HEK293 (cell line): Measurements from ENCODE around the gene SF3A1.

Experiments
- CTCF ChIA-PET: fragments of 350-600 bp; formaldehyde crosslinking; extraction: SDS; loops from one replicate; lab custom pipeline; 2021; ENCODE audit warnings: antibody characterized with exemption; lab: Yijun Ruan, JAX
- POLR2A ChIA-PET: fragments of 300-600 bp; formaldehyde crosslinking; extraction: SDS; loops from one replicate; lab custom pipeline; 2020; ENCODE audit warnings: antibody characterized with exemption, inconsistent platforms; lab: Yijun Ruan, JAX
- H3K27ac ChIP-seq: fragments of 200-500 bp; sonication (Bioruptor generic); 2 replicates; pipeline ENCODE4 v1.5.1; 2014; ENCODE audit warnings: low read depth, low read length, control low read depth, inconsistent platforms; ENCODE audit errors: extremely low read depth
- H3K36me3 ChIP-seq, 2 experiments: fragments of 200-500 bp in 1 of 2; sonication (Bioruptor generic) in 1 of 2; 1 replicate in 1 of 2; 2 replicates in 1 of 2; pipeline ENCODE4 v1.5.1; 2014 to 2017; ENCODE audit warnings: inconsistent platforms in 2 of 2, low read length in 2 of 2; ENCODE audit not compliant: control insufficient read depth in 2 of 2, insufficient read depth in 1 of 2
- H3K4me1 ChIP-seq: fragments of 200-500 bp; sonication (Bioruptor generic); 2 replicates; pipeline ENCODE4 v1.5.1; 2014; ENCODE audit warnings: mild to moderate bottlenecking, low read length, inconsistent platforms; ENCODE audit not compliant: control insufficient read depth, insufficient read depth
- H3K4me3 ChIP-seq: 2 replicates; pipeline ENCODE4 v1.5.1; 2011; ENCODE audit warnings: low read depth, mild to moderate bottlenecking, control low read depth, low read length, moderate library complexity
- H3K9me3 ChIP-seq: fragments of 200-500 bp; sonication (Bioruptor generic); 2 replicates; pipeline ENCODE4 v1.5.1; 2014; ENCODE audit warnings: low read depth, low read length, inconsistent platforms; ENCODE audit not compliant: control insufficient read depth, insufficient read depth
- BCL11A ChIP-seq: fragments of 450-650 bp; formaldehyde crosslinking; IDR thresholded peaks from 2 replicates; pipeline ENCODE4 v1.5.1; 2016; ENCODE audit warnings: low read depth, missing biosample characterization, missing genetic modification characterization
- GLI4 ChIP-seq: fragments of 450-650 bp; formaldehyde crosslinking; IDR thresholded peaks from 2 replicates; pipeline ENCODE4 v1.5.1; 2016; ENCODE audit warnings: missing biosample characterization, missing genetic modification characterization
- GLIS1 ChIP-seq: fragments of 450-650 bp; formaldehyde crosslinking; IDR thresholded peaks from 2 replicates; pipeline ENCODE4 v1.5.1; 2016; ENCODE audit warnings: missing biosample characterization, missing genetic modification characterization
- GLIS2 ChIP-seq: fragments of 450-650 bp; formaldehyde crosslinking; IDR thresholded peaks from 2 replicates; pipeline ENCODE4 v1.5.1; 2016; ENCODE audit warnings: missing biosample characterization, missing genetic modification characterization
- KLF16 ChIP-seq: fragments of 450-650 bp; formaldehyde crosslinking; IDR thresholded peaks from 2 replicates; pipeline ENCODE4 v1.5.1; 2017; ENCODE audit warnings: missing biosample characterization, missing genetic modification characterization
- OVOL3 ChIP-seq: fragments of 450-650 bp; formaldehyde crosslinking; IDR thresholded peaks from 2 replicates; pipeline ENCODE4 v1.5.1; 2016; ENCODE audit warnings: missing biosample characterization, missing genetic modification characterization
- SCRT2 ChIP-seq: fragments of 450-650 bp; formaldehyde crosslinking; IDR thresholded peaks from 2 replicates; pipeline ENCODE4 v1.5.1; 2016; ENCODE audit warnings: missing biosample characterization, missing genetic modification characterization
- ZBTB7A ChIP-seq: fragments of 450-650 bp; formaldehyde crosslinking; IDR thresholded peaks from 2 replicates; pipeline ENCODE4 v1.5.1; 2016; ENCODE audit warnings: low read depth, missing biosample characterization, missing genetic modification characterization
- ZBTB8A ChIP-seq: fragments of 450-650 bp; formaldehyde crosslinking; IDR thresholded peaks from 2 replicates; pipeline ENCODE4 v1.5.1; 2016; ENCODE audit warnings: missing biosample characterization, missing genetic modification characterization
- ZIC2 ChIP-seq: fragments of 450-650 bp; formaldehyde crosslinking; IDR thresholded peaks from 2 replicates; pipeline ENCODE4 v1.5.1; 2016; ENCODE audit warnings: missing biosample characterization, missing genetic modification characterization
- ZNF138 ChIP-seq: fragments of 450-650 bp; formaldehyde crosslinking; IDR thresholded peaks from 2 replicates; pipeline ENCODE4 v1.5.1; 2016; ENCODE audit warnings: missing biosample characterization, missing genetic modification characterization, borderline replicate concordance
- ZNF266 ChIP-seq: fragments of 450-650 bp; formaldehyde crosslinking; IDR thresholded peaks from 2 replicates; pipeline ENCODE4 v1.5.1; 2016; ENCODE audit warnings: missing biosample characterization, missing genetic modification characterization, low read depth
- ZNF274 ChIP-seq, 2 experiments: fragments of 200-500 bp in 1 of 2; fragments of 450-650 bp in 1 of 2; sonication (Bioruptor generic) in 1 of 2; formaldehyde crosslinking in 1 of 2; IDR thresholded peaks; 2 replicates each; pipeline versions ENCODE4 v1.5.1 to v1.6.1; 2014 to 2016; ENCODE audit warnings: borderline replicate concordance in 1 of 2, inconsistent platforms in 1 of 2, low read length in 1 of 2, missing biosample characterization in 1 of 2, missing genetic modification characterization in 1 of 2
- ZNF335 ChIP-seq: fragments of 450-650 bp; formaldehyde crosslinking; conservative IDR thresholded peaks from 2 replicates; pipeline ENCODE4 v1.5.1; 2016; ENCODE audit warnings: missing biosample characterization, missing genetic modification characterization
- ZNF423 ChIP-seq: fragments of 450-650 bp; formaldehyde crosslinking; IDR thresholded peaks from 2 replicates; pipeline ENCODE4 v1.5.1; 2016; ENCODE audit warnings: missing biosample characterization, missing genetic modification characterization
- ZNF426 ChIP-seq: fragments of 450-650 bp; formaldehyde crosslinking; IDR thresholded peaks from 2 replicates; pipeline ENCODE4 v1.5.1; 2017; ENCODE audit warnings: missing biosample characterization, missing genetic modification characterization, mild to moderate bottlenecking, inconsistent platforms, moderate library complexity
- ZNF433 ChIP-seq: fragments of 450-650 bp; formaldehyde crosslinking; IDR thresholded peaks from 2 replicates; pipeline ENCODE4 v1.5.1; 2016; ENCODE audit warnings: missing biosample characterization, missing genetic modification characterization, low read depth
- ZNF48 ChIP-seq: fragments of 450-650 bp; formaldehyde crosslinking; IDR thresholded peaks from 2 replicates; pipeline ENCODE4 v1.5.1; 2016; ENCODE audit warnings: missing biosample characterization, missing genetic modification characterization
- ZNF529 ChIP-seq: fragments of 450-650 bp; formaldehyde crosslinking; IDR thresholded peaks from 2 replicates; pipeline ENCODE4 v1.5.1; 2017; ENCODE audit warnings: missing genetic modification characterization, missing biosample characterization; ENCODE audit not compliant: insufficient replicate concordance
- ZNF548 ChIP-seq: fragments of 450-650 bp; formaldehyde crosslinking; IDR thresholded peaks from 2 replicates; pipeline ENCODE4 v1.5.1; 2016; ENCODE audit warnings: missing biosample characterization, missing genetic modification characterization
- ZNF600 ChIP-seq: fragments of 450-650 bp; formaldehyde crosslinking; IDR thresholded peaks from 2 replicates; pipeline ENCODE4 v1.5.1; 2016; ENCODE audit warnings: missing biosample characterization, missing genetic modification characterization
- ZNF830 ChIP-seq: fragments of 450-650 bp; IDR thresholded peaks from 2 replicates; pipeline ENCODE4 v1.5.0; 2018; ENCODE audit warnings: missing biosample characterization, missing genetic modification characterization, low read depth, mild to moderate bottlenecking, moderate library complexity
- ZSCAN23 ChIP-seq: fragments of 450-650 bp; formaldehyde crosslinking; IDR thresholded peaks from 2 replicates; pipeline ENCODE4 v1.5.1; 2016; ENCODE audit warnings: missing biosample characterization, missing genetic modification characterization
- ZSCAN30 ChIP-seq: fragments of 450-650 bp; IDR thresholded peaks from 2 replicates; pipeline ENCODE4 v1.5.1; 2018; ENCODE audit warnings: missing biosample characterization, mild to moderate bottlenecking, missing genetic modification characterization, moderate library complexity
- TF ChIP-seq, protein P1 (sequence below): fragments of 450-650 bp; formaldehyde crosslinking; IDR thresholded peaks from 2 replicates; pipeline ENCODE4 v1.5.1; 2016; ENCODE audit warnings: missing biosample characterization, missing genetic modification characterization
- TF ChIP-seq, protein P2 (sequence below): fragments of 450-650 bp; formaldehyde crosslinking; conservative IDR thresholded peaks from 2 replicates; pipeline ENCODE4 v1.5.1; 2016; ENCODE audit warnings: low read depth, missing biosample characterization, missing genetic modification characterization

SF3A1 gene

DNA sequence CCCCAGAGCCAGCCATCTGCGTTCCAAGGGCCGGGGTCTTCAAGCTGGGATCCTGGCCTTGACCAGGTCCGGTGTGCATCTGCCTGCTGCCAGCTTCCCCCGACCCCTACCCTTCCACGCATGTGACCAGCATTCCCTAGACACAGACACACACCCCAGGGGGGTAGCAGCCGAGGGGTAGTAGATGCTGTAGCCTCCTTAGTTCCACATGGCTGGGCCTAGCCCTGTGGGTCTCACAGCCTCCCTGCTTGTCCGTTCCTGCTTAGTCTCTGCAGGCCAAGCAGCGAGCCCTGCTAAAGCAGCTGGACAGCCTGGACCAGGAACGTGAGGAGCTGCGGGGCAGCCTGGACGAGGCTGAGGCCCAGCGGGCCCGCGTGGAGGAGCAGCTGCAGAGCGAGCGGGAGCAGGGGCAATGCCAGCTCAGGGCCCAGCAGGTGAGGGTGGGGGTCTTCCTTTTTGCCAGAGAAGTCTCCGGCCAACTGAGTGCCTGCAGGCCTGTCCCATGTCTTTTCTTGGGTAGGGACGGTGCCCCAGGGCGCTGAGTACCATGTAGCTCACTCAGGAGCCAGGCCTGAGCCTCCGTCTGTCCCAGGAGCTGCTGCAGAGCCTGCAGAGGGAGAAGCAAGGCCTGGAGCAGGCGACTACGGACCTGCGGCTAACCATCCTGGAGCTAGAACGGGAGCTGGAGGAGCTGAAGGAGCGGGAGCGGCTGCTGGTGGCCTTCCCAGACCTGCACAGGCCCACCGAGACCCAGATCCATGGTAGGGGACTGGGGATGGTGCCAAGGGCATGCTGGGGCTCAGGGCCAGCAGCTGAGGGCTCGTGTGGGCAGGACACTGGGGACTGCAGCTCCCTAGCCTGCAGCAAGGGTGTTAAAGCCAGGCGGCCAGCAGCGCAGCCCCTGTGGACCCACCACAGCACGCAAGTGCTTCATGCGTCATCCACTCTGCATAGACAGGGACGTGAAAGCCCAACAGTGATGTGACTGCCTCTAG, 16.9 kb upstream of the SF3A1 start (continued):
- TF ChIP-seq SCRT2 (tag by site-specific recombination) (no peak), GLIS1 (tag by site-specific recombination) (peak; percentile 70), GLIS2 (tag by site-specific recombination) (peak; percentile 53), ZIC2 (0 out of 2 replicates have a peak, but pooled peaks have one; percentile 17), ZNF335 (no peak), ZNF274 (IDR thresholded peaks at IDR 0.05; ENCODE audit: low read length) (no peak), ZNF274 (tag by site-specific recombination; IDR thresholded peaks at IDR 0.05; ENCODE audit: borderline replicate concordance) (no peak), OVOL3 (tag by site-specific recombination) (no peak), KLF16 (tag by site-specific recombination) (no peak), ZNF830 (tag by site-specific recombination) (no peak), ZNF266 (no peak), ZNF423 (tag by site-specific recombination) (no peak)
- TF ChIP-seq, protein P1, sequence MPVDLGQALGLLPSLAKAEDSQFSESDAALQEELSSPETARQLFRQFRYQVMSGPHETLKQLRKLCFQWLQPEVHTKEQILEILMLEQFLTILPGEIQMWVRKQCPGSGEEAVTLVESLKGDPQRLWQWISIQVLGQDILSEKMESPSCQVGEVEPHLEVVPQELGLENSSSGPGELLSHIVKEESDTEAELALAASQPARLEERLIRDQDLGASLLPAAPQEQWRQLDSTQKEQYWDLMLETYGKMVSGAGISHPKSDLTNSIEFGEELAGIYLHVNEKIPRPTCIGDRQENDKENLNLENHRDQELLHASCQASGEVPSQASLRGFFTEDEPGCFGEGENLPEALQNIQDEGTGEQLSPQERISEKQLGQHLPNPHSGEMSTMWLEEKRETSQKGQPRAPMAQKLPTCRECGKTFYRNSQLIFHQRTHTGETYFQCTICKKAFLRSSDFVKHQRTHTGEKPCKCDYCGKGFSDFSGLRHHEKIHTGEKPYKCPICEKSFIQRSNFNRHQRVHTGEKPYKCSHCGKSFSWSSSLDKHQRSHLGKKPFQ, result no peak

DNA sequence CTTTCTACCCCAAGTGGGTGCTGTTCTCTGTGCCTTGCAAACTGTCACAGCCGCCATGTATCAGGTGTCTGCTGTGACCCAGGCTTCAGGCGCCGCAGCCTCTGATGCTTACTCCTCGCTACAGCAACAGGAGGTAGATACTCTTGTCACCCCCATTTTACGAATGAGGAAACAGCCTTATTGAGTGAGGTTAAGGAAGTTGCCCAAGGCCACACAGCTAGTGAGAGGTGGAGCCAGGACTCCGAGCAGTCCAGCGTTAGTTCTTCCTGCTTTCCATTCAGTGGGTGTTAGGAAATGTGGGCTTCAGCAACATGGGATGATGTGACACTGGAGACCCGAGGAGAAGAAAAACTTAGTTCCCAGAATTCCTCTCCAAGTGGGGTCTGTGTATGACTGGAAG, 16.2 kb upstream of the SF3A1 start:
- ChIA-PET POLR2A (interaction anchor here (1.5 kb wide), 1 partner anchor 16 kb away, joined by 4 read pairs; the partner anchor contains the start of genes CCDC157 and SF3A1), CTCF (interaction anchor here (0.9 to 1.1 kb wide), 2 partner anchors 12 to 13 kb away, joined by 3 to 5 read pairs; no protein-coding TSS in a partner anchor)
- H3K4me3 ChIP-seq, result no peak overlapping the region
- TF ChIP-seq ZNF529 (tag by site-specific recombination) (no peak), ZIC2 (no peak), ZNF423 (tag by site-specific recombination) (no peak), BCL11A (tag by site-specific recombination) (no peak), ZNF48 (tag by site-specific recombination) (no peak), ZNF426 (tag by site-specific recombination) (no peak), ZSCAN30 (tag by site-specific recombination) (no peak), ZBTB8A (tag by site-specific recombination) (no peak), ZNF548 (tag by site-specific recombination) (no peak), ZSCAN23 (tag by site-specific recombination) (no peak), ZNF600 (tag by site-specific recombination) (no peak), ZBTB7A (tag by site-specific recombination) (no peak), GLI4 (tag by site-specific recombination) (no peak), ZNF433 (tag by site-specific recombination) (no peak), ZNF138 (tag by site-specific recombination) (no peak)
- TF ChIP-seq, protein P2, sequence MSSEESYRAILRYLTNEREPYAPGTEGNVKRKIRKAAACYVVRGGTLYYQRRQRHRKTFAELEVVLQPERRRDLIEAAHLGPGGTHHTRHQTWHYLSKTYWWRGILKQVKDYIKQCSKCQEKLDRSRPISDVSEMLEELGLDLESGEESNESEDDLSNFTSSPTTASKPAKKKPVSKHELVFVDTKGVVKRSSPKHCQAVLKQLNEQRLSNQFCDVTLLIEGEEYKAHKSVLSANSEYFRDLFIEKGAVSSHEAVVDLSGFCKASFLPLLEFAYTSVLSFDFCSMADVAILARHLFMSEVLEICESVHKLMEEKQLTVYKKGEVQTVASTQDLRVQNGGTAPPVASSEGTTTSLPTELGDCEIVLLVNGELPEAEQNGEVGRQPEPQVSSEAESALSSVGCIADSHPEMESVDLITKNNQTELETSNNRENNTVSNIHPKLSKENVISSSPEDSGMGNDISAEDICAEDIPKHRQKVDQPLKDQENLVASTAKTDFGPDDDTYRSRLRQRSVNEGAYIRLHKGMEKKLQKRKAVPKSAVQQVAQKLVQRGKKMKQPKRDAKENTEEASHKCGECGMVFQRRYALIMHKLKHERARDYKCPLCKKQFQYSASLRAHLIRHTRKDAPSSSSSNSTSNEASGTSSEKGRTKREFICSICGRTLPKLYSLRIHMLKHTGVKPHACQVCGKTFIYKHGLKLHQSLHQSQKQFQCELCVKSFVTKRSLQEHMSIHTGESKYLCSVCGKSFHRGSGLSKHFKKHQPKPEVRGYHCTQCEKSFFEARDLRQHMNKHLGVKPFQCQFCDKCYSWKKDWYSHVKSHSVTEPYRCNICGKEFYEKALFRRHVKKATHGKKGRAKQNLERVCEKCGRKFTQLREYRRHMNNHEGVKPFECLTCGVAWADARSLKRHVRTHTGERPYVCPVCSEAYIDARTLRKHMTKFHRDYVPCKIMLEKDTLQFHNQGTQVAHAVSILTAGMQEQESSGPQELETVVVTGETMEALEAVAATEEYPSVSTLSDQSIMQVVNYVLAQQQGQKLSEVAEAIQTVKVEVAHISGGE (tag by site-specific recombination), result no peak
- H3K4me1 ChIP-seq, result no peaks in the 10 kb centered on the region
- H3K36me3 ChIP-seq, result peaks cover 0 to 29% of the 10 kb centered on the region in 2 experiments; a peak in 1 of 3 replicates
- H3K9me3 ChIP-seq, result no peaks in the 10 kb centered on the region
- no peak overlapping the region for H3K27ac ChIP-seq
